ENCODE measurements around the gene GLIS1.

GRCh38 chr1:53579221-53580008 lies 159.5 kb downstream of the GLIS1 start:
- TF ChIP-seq CTCF (IDR thresholded peaks at IDR 0.05) (no peak), POLR2A (IDR thresholded peaks at IDR 0.05) (no peak)

Data from lower leg skin (tissue), 3 donors.